Measurements from ENCODE around the gene HIF3A.

DNA sequence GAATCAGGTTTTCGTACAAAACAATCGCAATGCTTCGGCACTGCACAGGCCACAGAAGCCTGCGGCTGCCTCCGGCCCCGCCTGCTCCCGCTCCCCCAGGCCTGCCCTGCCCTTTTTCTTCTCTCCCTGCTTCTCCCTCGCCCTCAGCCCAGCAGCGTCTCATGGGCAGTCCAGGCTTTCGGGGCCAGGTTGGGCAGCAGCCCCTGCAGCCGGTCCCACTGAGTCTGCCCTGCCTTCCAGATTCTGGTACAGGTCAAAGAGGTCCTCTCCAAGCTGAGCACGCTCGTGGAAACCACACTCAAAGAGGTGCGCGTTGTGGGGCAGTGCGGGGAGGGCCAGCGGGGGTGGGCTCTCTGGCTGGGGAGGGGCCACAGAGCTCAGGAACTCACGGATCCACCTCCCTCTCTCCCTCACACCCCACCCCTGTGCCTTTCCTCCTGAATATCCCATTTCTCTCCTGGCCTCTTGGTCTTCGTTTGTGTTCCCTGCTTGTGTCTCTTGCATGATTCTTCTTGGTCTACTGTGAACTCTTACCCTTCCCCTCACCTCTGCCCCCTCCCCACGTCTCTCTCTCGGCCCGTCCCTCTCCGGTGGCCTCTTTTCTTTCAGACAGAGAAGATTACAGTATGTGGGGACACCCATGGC, 86.5 kb downstream of the HIF3A start:
- TF ChIP-seq, protein P1, sequence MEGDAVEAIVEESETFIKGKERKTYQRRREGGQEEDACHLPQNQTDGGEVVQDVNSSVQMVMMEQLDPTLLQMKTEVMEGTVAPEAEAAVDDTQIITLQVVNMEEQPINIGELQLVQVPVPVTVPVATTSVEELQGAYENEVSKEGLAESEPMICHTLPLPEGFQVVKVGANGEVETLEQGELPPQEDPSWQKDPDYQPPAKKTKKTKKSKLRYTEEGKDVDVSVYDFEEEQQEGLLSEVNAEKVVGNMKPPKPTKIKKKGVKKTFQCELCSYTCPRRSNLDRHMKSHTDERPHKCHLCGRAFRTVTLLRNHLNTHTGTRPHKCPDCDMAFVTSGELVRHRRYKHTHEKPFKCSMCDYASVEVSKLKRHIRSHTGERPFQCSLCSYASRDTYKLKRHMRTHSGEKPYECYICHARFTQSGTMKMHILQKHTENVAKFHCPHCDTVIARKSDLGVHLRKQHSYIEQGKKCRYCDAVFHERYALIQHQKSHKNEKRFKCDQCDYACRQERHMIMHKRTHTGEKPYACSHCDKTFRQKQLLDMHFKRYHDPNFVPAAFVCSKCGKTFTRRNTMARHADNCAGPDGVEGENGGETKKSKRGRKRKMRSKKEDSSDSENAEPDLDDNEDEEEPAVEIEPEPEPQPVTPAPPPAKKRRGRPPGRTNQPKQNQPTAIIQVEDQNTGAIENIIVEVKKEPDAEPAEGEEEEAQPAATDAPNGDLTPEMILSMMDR (IDR thresholded peaks at IDR 0.05): no peak
- TF ChIP-seq POLR2A (IDR thresholded peaks at IDR 0.05): no peak
- TF ChIP-seq EP300 (IDR thresholded peaks at IDR 0.05): no peak
